ENCODE data around the gene FKBP15.
"Not testable (repeated sequence)": the region's sequence is repeated elsewhere in the genome, so short reads cannot be mapped to it uniquely, and the experiment has no call there.

The FKBP15 gene

DNA sequence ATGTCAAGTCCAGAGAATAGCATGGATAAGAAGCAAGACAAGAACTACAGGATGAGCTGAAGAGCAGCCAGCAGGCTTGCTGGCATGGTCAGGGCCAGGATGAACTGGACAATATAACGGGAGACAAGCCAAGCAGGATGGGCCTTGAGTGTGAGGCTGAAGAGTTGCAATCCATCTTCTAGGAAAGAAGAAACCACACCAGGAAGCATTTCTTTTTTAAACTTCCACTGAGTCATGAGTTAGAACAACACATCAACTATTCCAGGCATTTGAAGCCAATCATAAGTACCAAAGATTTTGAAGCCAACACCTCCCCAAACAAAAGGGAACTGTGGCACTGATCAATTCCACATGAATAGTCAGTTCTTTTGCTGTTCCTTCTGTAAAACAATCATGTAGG is 43.0 kb downstream of the FKBP15 start:
- DNase-seq: peak; percentile 47

DNA sequence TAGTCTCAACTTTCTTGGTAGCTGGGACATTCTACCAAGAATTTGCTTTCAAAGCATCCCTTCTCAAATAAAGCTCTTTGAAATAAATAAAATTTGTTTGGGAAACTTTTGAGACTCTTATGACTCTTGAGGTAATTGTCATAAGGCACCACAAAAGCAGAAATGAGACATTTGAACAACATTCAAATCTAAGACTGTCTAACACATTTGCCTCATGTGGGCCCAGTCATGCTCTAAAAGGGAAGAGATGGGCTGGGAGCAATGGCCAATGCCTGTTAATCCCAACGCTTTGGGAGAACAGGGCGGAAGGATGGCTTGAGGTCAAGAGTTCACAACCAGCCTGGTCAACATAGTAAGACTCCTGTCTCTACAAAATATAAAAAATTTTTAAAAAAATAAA is 43.8 kb downstream of the FKBP15 start:
- no peak for DNase-seq

DNA sequence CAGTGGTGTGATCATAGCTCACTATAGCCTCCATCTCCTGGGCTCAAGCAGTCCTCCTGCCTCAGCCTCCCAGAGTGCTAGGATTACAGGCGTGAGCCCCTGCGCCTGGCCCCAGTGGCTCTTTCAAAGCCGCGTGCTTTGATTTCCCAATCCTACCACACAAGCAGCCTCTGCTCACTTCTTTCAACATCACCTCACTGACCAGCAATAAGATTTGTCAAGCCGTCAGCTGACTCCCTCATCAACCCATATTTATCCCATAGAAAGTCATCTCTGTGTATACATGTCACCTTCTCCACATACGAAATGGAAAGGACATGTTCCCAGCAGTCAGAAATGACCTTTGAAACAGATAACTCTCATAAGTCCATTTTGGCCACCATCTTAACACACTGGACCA is 44.3 kb downstream of the FKBP15 start:
- DNase-seq: no peak

DNA sequence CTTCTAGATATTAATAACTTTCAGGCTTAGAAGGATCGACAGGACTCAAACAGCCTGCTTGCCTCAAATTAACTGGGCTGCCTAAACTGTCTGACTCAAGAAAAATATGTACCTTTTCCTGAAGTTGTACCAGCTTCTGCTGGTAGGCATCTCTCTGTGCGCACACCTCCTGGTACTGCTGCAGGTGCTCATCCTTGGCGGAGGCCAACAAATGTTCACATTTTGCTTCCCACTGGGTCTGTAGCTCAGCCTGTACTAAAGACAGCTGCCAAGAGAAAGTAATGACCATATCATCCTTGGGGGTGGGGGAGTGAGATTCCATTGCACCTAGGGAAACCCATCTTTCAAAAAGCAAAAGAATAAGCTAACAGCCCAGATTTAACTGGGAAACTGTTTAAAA is 47.7 kb downstream of the FKBP15 start:
- DNase-seq: no peak

DNA sequence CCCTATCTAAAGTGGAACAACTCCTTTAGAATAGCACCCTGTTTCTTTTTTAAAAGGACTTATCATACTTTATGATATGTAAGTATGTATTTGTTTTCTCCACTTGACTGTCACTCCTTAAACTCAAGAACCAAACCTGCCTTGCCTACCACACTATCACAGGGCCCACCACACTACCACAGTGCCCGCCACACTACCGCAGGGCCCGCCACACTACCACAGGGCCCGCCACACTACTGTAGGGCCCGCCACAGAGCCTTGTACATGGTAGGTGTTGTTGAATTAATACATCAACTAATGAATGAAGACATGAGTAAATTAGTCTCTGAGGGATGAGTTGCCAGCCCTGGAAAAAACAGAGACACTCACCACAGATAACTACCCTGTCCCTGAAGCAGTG is 52.3 kb downstream of the FKBP15 start:
- no peak for DNase-seq

DNA sequence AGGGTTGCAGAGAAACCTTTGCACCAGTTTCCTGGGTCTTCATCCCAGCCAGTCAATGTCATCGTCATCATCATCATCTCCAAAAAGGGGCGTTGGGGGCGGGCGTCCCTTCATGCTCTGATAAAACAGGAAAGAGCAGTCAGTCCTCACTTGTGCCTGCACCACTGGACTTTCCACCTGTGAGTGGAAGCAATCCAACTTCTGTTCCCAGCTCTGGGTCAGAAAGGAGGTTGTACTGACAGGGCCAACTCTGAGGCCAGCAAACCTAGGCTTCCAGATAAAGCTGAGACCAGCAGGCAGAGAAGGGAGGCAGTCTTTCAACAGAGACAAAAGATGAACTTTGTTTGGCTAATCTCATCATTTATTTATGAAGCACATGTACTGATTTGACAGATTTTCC is 55.0 kb downstream of the FKBP15 start:
- DNase-seq: no peak

DNA sequence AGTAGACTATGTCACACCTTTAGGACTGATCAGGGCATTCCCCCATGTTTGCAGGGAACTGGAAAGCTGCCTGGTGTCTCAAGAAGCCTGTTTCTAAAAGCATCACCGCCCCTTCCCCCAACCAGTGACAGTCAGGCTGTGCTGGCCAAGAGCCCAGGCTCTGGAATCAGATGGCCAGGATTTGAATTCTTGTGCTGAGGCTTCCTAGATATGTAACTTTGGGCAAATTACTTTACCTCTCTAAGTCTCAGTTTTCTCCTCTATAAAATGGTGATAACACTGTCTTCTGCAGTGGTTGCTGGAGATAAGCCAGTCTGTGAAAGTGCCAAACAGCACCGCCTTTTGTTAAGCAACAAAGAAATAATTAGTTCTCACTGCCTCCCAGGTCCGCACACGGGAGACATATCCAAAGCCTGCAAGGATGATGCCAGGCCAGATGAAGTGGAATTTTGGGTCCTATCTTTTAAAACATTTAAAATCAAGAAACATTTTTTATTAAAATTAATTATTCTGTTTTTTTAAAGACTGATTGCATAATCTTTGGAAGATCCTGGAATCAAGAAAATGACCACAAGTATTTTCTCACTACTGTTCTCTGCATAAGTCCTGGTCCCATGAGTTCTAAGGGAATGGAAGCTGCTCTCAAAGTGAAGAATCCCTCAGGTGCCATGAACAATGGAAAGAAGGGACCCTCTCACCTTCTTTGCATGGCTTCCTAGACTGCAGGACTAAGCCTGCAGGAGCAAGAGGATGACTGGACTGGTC is 56.4 kb downstream of the FKBP15 start:
- peak; percentile 45 for DNase-seq

DNA sequence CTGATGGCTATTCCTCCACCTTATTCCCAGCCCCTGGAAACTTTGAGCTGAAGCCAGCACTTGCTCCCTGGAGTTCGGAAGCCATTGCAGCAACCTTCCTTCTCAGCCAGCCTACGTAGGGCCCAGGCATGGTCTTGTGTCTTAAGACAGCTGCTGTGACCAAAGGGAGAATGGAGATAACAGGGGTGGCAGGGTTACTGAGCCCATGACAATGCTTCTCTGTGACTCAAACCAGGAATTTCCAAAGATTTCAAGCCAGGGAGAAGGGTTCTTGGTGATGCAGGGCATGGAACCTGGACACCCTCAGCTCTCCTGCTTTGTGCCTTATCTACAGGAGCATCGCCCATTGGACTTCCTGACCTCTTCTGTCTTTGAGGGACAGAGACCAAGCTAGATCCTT is 58.1 kb downstream of the FKBP15 start:
- DNase-seq: no peak

DNA sequence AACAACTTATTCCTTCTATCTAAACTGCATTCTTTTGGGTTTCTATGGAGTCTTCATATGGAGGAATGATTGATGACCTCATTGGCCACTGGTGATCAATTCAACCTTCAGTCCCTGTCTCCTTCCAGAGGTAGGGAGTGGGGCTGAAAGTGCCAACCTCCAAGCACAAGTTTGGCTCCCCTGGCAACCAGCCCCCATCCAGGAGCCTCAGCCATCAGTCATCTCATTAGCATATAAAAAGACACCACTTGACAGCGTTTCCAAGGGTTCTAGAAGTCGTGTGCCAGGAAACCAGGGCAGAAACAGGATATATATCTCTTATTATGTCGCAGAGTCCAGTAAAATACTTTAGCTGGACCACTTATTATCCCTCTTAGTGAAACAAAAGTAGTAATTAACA is 60.5 kb downstream of the FKBP15 start:
- DNase-seq: no peak

DNA sequence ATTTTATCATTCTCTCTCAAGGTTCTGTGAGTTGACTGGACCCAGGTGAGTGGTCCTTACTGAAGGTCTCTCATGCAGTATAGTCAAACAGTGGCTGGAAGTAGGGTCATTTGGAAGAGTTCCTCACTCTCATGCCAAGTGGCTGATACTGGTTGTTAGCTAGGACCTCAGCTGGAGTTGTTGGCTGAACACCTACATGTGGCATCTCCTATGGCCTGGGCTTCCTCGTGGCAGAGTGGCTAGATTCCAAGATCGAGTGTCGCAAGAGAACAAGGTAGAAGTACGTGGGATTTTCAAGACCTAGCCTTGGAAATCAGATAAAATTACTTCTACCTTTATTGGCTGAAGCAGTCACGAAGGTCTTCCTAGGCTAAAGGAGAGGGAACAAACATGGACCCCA is 62.6 kb downstream of the FKBP15 start:
- DNase-seq: no peak

DNA sequence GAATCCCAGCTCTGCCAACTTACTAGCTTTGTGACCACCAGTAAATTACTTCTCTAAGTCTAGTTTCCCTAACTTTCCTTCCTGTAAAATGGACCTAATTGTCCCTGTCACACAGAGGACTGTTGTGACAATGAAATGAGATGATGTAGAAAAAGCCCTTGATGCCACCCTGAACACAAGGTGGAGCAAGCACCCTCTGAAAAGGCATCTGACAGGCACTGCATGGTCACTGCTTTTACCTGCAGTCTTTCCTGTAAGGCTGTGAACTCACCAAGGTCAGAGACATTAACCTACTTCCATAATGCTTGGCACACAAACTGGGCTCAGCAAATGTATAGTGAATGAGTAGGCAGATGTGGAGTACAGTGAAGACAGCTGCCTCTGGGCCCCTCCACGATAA is 64.2 kb downstream of the FKBP15 start:
- DNase-seq: no peak

DNA sequence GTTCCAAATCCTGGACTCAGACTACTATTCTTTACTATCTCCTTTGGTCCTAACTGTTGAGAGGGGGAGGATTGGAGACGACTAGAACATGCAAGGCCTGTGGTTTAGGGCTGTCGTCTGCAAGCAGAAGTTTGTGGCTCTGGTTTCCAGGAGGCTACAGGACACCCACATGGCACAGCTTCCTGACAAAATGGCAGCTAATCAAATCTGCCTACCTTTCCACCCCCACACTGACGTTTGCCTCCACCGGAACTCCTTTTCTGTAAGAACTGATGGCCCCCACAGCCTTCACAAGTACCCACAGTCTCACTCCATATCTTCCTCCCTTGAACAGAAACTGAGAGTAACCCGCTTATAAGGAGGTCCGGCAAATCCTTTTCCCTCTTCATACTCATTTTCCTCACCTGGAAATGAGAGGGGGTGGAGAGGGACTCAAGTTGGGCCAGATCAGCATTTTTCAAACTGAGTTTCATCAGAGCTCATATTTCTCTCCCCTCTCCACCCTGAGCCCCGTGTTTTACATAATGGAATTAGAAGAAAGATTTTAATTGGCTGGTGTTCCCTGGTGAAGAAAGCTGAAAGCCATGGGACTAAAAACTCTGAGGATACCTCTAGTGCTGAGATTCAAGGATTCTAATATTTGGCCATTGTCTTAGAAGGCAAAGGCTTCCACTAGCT is 65.0 kb downstream of the FKBP15 start:
- DNase-seq: no peak

DNA sequence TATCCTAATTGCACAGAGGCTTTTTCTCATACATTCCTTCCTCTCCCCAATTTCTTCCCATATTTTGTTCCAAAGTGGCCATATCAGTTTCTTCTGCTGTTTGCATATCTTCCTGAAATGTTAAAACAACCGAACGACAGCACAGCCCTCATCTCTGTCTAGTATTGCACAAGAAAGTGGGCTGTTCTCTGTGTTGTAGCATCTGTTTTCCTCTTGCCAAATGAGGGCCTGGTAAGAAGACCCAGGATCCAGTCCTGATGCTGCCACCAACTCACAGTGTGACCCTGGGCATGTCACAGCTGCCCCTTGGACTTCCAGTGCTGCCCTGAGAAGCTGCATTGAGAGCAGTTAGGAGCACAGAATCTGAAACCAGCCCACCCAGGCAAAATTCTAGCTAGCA is 66.1 kb downstream of the FKBP15 start:
- no peak for DNase-seq

DNA sequence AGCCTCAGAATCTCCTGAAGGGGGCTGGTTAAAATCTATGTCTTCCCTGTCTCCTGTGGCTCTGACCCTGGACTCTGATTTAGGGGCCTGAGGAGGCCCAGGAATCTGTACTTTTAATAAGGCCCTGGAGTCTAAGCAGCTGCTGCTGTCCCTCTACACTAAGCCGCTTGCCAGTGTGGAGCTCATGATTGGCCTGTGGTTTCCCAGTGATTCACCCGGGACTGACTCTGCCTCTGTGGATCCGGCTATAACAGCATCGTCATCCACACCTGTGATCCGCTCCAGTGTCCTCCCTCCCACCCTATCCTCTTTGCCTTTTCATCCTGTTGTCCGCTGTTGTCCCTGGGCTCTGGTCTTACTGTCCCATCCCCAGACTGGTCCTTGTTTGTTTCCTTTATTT is 66.6 kb downstream of the FKBP15 start:
- DNase-seq: peak; percentile 11

DNA sequence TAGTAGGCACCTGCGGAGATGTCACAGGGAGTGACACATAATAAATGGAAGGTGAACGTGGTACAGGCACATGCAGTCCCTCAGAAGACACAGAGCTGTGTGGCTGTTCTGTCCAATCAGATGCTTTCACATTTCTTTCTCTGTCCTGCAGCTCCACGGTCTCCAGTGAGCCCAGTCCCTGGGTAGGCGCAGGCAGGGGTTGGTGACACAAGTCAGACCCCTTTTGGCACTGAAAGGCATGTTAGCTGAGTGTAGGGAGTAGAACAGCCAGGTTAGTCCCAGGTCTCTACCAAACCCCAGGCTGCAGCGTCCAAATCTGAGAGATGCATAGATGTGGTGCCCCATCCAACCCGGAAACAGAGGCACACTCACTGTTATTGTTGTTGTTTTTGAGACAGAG is 67.5 kb downstream of the FKBP15 start:
- DNase-seq: no peak

DNA sequence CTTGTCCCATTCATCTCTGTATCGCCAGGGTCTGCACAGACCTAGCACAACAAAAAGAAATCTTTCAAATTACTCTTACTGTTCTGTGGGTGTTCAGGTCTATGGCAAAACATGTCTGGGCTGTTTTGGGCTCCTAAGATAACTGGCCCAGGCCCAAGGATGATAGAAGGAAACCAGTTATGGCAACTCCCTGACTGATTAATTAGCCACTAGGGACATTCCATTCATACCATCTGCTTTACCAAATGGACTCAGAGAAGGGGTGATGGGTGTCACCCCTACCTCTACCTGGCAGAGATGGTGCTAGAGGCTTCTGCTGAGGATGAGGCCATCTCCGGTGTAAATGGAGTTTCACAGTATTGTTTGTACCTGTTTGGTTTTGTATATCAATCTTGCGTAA is 68.4 kb downstream of the FKBP15 start:
- DNase-seq: peak; percentile 7

DNA sequence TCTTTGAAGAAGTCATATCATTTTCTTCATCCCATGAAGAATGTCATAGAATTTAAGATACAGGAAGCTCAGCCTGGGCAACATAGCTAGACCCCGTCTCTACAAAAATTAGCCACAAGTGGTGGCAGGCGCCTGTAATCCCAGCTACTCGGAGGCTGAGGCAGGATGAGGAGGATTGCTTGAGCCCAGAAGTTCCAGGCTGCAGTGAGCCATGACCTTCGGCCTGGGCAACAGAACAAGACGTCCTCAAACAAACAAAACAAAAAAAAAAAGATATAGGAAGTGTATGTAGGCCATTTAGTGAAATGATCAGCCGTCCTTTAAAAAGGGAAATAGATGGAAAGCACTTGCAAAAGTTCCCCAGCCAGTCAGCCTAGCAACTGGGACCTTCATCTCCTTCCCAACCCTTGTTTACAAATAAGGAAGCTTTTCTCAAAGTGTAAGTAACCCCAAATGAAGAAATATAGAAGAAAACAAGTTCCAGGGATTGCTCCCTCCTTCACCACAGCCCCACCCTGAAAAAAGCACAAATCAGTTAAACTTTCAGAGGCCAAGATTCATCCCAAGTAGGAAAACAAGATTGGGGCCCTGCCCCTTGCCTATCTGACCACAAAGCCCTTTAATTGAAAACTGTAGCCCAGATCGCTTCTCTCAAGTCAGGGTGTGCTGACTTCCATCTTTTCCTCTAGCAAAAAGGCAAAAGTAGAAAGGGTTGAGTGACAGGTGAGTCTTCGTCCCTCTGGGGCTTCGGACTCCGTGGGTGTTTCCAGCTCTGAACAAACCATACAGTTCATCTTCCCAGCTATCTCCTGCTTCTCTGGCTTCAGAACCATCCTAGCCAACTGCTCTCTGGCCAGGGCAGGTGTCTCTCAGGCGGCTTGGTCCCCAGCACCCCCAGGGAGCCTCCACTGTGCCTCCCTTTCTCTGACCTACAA is 69.1 kb downstream of the FKBP15 start:
- no peak for DNase-seq

DNA sequence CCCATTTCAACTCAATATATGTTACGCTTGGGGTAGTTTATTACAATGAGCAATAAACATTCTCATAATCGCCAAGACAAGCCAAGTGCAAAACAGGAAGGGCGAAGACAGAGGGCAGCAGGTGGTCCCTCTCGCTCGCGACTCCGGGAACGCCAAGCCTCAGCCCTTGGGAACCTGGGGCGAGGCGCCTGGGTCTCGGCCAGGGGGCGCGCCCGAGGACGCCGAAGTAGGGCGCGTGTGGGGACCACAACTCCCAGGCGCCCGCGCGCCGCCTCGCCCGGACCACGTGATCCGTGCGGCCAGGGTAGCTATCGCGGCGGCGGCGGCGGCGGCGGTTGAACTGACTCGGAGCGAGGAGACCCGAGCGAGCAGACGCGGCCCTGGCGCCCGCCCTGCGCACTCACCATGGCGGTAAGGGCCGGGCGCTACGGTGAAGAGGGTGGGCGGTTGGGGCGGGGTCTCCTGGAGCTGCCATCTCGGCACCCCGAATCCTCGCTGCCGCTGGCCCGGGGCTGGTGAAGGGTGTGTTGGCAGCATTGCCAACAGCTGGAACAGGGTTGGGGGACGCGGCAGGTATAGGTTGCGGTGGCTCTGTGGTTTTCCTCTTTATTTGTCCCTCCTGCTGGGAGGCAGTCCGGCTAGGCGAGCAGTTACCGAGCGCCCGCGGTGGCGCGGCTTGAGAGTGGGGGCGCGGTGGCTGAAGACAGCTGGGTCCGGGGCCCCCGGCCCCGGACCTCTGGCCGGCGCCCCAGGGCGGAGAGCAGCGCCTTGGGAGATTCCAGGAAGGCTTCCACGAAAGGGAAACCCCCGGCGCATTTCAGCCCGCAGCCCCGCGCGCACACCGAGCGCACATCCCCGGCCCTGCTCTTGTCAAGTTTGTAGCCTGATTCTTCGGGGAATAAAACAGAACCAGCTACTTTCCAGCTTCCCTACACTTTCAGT is 70.1 kb downstream of the FKBP15 start, which contains the start of gene SLC31A2:
TSS of gene SLC31A2 (plus strand) at position 338 of the 942 bp plus-strand sequence. CDS start at position 406, 68 bp downstream.
- peak; percentile 85 for DNase-seq

DNA sequence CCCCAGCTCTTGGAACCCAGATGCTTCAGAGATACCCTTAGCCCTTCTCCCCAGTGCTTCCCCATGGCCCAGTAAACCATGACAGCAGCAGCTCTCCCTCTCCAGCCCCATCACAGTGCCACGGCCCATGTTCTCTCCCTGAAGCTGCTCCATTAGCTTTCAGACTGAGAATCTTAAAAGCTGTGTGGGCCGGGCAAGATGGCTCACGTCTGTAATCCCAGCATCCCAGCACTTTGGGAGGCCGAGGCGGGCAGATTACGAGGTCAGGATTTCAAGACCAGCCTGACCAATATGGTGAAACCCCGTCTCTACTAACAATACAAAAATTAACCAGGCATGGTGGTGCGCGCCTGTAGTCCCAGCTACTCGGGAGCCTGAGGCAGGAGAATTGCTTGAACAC is 71.5 kb downstream of the FKBP15 start:
- not testable (repeated sequence) for DNase-seq

DNA sequence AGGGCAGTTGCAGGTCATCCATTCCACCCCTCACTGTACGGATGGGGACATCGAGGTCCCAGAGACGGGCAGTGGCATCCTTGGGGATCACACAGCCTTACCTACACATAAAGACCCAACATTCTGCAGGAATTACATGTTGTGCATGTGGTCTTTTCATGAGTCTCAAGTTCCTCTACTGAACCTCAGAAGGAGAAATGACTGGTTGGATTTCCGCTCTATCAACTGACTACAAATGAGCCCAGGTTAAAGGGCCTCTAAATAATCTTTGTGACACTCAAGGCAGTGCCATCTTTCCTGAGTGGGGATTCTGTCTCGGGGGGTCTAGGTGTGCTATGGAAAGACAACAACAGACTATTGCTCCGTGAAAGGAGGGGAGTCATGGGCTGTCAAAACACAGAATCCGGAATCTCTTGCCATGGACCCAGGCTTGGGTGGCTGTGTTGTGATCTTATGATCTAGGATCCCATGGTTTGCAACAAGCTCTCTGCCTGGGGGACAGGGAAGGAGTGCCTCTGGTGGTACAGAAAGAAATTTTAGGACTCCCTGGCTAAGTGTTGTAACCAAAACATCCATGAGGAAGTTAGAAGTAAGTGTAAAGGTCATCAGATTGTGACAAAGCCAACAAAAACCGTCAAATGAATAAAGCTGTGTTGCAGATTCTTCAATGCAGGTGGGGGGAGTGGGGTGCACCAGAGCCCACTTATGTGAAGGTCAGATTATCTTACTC is 72.1 kb downstream of the FKBP15 start:
- DNase-seq: no peak

DNA sequence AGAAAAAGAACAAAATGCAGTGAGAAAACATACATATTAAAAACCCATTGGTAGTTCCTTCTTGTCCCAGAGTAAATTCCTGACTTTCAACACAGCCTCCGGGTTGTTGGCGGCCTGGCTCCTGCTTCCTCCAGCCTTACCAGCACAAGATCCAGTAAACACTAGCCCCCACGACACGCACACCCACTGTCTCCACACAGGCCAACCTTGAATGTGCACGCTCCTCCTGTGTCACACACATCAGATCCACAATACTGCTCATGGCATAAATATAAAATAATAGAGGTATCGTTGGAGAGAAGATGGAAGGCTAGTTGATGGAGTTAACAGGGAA is 72.7 kb downstream of the FKBP15 start:
- DNase-seq: no peak

Data from fibroblast of skin of back (primary cell).